NCI-H2196 (cell line): ENCODE results near the gene PRM1.
"Not testable (repeated sequence)": the region's sequence is repeated elsewhere in the genome, so short reads cannot be mapped to it uniquely, and the experiment has no call there.

Source experiments
- DNase-seq: peaks from one replicate; lab custom pipeline; 2025; ENCODE audit not compliant: unreplicated experiment; lab: John Stamatoyannopoulos, UW

PRM1 gene

DNA sequence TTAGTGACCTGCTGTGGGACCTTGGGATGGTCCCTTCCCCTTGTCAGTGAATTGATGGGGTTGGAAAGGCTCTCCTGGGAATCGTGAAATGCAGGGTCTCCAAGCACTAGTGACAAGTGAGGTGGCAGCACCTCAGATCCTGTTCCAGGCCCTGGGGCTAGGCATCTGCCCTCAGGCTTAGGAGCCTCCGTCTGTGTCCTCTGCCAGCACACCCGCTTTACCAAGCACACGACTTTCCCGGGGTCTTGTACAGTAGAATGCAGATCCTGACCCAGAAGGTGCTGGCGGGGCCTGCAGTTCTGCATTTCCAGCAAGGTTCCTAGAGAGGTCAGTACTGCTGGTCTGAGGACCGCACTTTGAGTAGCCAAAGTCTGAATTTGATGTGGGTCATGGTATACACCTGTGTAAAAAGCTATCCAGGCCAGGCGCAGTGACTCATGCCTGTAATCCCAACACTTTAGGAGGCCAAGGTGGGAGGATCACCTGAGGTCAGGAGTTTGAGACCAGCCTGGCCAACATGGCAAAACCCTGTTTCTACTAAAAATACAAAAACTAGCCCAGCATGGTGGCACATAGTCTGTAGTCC is 33.3 kb upstream of the PRM1 start:
- no peak for DNase-seq

DNA sequence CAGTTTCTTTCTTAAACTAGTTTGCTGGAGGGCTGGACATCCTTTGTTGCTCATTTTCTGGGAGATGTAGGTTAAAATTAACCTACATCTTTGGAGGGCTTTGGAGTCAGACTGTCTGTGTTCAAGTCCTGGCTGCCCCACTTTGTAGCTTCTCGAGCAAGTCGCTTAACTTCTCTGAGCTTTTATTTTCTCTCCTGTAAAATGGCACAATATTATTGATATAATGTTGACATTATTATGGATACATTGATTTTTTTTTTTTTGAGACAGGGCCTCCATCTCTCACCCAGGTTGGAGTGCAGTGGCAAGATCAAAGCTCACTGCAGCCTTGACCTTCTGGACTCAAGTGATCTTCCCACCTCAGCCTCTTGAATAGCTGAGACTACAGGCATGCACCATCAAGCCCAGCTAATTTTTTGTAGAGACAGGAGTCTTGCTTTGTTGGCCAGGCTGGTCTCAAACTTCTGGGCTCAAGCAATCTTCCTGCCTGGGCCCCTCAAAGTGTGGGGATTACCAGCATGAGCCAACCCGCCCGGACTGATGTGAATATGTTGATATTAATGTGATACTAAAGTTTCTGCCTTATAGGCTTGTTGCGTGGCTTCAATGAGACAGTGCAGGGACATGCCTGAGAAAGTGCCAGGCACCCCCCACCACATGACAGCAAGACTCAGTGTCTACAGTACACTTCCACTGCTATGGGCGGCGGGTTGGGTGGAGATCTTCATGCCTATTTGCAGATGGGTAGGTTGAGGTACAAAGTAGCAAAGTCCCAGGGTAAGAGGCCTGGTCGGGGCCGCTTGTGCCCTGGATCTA is 32.6 kb upstream of the PRM1 start:
- DNase-seq = no peak

DNA sequence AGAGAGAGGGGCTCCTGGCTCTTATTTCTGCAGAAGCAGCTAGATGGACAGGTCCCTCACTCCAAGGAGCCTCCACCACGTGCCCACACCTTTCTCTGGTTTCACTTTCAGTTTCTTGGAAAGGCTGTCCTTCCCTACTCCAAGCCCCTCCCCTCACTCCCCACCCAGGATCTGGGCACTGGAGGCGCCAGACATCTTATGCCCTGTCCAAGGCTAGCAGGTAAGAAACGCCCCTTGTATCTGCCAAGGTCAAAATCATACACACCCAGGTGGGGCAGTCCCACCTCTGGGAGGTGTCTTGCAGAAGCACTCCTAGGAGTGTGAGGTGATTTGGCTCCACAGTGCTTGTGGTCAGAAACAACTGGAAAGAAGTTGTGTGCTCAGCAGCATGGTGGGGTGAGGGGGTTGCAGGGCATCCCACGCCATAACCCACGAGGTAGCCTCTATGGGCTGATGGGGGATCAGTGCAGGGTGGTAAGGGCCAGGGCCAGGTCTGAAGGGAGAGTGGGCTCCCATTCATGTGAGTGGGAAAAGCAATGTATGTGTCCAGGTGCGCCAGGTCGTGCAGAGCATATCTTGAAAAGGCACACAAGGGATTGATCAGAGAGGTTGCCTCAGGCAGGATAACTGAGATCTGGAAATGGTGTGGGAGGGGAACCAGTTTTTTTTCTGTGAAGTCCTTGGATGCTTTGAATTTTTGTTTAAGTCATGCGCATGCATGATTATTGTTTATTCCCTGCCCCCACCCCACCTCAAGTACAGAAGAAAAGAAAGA is 31.8 kb upstream of the PRM1 start:
- DNase-seq = peak; percentile 75

DNA sequence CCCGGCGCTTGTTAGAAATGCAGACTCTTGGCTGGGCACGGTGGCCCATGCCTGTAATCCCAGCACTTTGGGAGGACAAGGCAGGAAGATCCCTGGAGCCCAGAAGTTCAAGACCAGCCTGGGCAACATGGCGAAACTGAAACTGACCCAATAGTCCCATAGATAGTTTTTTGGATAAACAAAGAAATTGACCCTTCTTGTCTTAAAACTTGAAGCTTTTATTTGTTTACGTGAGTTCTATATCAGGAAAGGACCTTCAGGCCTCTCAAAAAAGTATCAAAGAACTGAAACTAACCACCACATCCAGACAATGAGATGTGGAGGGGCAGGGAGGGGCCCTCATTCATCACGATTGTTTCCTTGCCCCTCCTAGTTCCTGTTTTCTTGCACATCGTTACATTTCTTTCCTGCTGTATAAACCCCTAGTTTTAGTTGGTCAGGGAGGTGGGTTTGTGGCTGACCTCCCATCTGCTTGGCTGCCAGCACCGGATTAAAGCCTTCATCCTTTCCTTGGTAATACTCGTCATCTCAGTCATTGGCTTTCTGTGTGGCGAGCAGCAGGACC is 29.9 kb upstream of the PRM1 start:
- DNase-seq = no peak

DNA sequence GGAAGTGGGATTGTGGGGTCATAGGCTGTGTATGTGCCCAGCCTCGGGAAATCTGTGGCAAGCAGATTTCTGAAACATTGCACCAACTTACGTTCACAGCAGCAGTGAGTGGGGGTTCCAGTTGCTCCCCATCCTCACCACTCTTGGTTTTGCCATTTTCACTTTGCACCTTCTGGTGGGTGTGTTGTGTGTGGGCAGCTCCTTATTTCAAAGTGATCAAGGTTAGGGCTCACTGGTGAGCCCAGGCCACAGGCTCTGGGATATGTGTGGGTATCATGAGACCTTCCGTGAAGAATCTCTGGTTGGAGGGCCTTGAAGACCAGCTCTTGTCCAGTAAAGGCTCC is 29.5 kb upstream of the PRM1 start:
- DNase-seq = no peak

DNA sequence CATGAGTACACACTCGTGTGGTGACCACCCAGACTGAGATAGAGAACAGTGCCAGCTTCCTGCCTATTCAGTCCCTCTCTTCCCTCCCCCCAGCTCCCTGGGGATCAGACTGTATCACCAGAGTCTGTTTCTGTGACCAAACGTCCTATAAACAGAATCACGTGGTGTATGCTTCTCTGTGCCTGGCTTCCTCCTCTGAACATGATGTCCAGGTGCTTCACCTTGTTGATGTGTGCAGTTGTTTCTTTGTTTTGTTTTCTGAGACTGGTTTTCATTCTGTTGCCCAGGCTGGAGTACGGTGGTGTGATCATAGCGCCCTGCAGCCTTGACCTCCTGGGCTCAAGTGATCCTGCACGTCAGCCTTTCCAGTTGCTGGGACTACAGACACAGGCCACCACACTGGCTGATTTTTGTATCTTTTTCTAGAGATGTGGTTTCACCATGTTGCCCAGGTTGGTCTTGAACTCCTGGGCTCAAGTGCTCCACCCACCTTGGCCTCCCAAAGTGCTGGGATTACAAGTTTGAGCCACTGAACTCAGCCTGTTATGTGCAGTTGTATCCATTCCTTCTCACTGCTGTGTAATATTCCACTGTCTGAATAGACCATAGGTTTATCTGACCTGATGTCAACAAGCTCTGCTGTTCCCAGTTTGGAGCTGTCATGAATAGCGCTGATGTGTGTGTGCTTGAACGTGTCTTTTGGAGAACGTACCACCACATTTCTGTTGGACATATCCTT is 28.9 kb upstream of the PRM1 start:
- peak; percentile 22 for DNase-seq

DNA sequence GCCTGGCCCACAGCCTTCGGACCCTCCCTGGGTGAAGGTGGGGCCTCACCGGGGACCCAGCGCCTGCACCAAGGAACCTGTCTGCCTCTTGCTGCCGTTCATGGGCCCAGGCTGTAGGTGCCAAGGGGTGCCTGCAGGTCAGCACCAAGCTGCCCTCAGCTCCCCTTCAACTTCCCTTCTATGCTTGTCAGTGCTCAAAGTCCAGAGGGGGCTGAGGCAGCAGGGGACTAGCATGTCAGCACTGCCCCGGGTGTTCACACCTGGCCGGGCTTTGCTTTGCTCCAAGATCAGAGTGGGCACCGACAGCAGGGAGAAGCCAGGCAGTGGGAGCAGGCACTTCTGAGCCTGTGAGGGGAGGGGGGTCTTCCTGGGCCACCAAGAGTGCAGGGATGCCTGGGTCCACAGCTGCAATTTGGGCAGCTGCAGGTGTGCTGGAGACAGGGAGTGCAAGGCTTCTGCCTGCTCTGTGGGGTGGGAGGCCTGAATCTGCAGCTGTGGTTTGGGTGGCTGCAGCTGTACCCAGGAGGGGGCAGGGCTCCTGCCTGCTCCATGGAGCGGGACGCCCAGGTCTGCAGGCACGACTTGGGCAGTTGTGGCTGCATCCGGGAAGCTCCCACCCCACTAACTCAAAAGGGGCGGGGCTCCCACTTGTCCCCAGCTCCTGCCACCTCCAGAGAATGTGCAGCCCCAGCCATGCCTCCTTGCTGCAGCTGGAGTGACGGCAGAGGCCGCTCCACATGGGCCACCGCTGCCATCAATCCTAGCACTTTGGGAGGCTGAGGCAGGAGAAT is 27.6 kb upstream of the PRM1 start:
- no peak for DNase-seq

DNA sequence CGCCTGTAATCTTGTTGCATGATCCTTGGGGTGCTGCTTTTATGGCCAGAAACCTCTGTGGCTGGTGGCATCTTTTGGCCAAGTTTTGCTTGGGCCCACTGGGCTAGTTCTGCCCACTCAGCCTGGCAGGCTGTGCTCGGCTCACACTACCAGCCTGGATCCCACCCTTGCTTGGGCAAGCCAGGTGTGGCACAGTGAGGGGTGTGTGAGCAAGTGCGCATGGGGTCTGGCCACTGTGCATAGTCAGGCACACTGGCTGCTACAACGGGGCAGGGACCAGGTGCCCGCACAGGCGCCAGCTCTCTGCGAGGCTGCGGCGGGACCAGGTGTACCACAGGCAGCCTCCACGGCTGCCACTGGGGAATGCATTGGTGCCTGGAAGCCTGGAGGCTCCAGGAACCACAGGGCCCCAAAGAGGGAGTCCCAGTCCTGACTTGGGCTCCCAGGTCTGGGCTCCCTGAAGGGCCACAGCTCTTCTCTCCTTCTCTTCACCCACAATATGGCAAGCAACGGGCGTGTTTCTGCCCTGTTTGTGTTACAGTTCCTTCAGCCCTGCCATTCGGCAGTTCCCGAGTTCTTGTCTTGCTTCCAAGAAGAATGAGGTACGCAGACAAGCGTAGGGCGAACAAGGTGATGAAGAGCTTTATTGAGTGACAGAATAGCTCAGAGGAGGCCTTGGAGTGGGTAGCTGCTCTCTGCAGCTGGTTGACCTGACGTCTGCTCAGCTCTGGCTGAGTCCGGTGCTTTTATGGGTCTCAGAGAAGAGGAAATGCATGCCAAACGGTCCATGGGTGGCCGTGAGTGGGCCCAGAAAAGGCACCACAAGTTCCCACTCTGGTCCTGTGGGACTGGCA is 26.7 kb upstream of the PRM1 start:
- DNase-seq = no peak

DNA sequence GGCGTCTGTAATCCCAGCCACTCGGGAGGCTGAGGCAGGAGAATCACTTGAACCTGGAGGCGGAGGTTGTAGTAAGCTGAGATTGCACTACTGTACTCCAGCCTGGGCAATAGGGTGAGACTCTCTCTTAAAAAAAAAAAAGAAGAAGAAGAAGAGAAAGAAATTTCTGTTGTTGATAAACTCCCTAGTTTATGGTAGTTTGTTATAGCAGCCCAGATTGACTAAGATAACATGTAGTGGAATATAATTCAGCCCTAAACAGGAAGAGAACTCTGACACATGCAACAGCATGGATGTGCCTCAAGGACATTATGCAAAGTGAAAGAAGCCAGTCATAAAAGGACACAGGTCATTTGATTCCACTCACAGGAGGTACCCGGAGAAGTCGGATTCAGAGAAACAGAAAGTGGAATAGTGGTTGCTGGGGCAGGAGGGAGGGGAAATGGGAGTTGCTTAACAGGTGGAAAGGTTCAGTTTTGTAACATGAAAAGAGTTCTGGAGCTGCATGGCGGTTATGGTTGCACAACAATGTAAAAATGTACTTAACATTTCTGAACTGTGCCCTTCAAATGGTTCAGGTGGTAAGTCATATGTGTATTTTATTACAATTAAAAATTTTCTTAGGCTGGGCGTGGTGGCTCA is 26.0 kb upstream of the PRM1 start:
- no peak for DNase-seq

DNA sequence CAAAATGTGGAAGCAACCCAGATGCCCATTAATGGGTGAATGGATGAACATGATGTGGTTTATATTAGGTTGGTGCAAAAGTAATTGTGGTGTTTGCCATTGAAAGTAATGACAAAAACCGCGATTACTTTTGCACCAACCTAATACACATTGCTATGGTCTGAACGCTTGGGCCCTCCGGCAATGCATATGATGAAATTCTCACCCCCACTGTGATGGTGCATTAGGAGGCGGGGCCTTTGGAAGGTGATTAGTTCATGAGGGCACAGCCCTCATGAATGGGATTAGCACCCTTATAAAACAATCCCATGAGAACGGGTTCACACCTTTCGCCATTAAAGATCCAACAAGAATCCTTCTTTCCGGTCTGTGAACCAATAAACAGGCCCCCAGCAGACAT is 25.3 kb upstream of the PRM1 start:
- no peak for DNase-seq

DNA sequence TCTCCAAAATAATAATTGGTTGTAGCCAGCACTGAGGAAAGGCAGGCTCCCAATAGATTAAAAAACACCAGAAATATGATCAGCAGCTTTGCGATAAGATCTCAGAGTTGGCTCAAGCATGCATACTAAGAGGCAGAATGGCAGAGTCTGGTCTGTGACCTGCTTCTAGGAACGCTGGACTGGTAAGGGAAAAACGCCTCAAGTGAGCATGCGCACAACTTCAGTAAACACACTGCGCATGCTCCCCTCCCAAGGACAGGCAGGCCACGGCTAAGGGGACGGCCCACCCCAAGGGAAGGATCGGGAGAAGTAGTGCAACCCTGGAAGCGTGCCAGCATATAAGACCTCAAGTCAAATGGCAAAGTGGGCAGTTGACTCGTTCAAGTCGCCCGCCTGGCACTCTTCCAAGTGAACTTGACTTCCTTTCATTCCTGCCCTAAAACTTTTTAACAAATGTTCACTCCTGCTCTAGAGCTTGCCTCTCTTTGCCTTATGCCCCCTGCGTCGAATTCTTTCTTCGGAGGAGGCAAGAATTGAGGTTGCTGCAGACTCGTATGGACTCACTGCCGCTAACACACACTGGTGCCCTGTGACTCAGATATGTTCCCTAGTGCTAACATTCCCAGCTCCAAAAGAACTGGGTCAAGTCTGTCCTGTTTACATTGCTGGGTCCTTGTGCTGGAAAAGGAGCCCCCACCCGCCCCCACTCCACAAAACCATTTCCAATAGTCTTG is 22.4 kb upstream of the PRM1 start:
- DNase-seq = peak; percentile 86

DNA sequence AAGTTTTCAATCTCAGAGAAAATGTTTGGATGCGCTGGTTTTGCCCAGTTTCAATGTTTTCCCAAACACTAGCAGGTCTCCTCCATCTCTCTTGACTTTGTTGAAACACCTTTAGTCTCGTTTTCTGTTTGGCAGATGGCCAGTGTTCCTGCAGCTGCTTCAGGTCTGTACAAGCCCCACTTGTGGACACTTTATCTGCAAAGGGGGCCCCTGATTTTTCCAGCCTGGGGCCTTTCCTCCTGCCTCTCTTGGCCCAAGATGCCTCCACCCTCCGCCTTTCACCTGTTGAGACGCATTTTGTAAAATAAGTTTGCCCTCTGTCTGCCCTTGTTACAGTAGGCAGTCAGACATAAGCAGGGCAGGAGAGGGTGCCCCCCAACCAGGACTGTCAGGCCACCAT is 21.8 kb upstream of the PRM1 start:
- peak; percentile 88 for DNase-seq

DNA sequence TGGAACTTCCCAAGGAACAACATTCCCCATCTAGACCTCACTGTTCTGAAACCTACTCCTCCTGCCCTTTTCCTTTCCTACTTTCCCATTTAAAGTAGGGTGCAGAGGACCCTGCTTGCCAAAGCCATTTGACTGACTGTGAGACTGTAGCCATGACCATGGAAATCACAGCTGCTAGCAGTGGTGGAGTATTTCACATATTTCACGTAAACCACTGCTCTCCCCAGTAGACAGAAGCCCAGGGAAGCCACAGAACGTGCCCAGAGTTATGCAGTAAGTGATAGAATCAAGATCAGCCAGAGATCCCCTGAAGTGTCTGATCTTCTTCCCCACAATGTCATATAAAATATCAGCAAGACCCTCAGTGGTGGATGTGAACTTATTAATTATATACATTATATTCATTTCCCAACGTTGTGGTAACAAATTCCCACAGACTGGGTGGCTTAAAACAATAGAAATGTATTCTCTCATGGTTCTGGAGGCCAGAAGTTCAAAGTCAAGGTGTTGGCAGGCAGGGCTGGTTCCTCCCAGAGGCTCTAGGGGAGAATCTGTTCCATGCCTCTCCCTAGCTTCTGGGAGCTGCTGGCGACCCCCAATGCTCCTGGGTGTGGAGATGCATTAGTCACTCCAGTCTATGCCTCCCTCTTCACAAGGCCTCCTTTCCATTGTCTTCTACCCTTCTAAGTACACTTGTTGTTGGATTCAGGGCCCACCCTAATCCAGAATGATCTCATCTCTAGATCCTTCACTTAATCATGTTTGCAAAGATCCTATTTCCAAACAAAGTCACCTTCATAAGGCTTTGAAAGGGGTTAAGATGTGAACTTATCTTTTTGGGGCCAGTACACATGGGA is 20.7 kb upstream of the PRM1 start:
- no peak for DNase-seq

DNA sequence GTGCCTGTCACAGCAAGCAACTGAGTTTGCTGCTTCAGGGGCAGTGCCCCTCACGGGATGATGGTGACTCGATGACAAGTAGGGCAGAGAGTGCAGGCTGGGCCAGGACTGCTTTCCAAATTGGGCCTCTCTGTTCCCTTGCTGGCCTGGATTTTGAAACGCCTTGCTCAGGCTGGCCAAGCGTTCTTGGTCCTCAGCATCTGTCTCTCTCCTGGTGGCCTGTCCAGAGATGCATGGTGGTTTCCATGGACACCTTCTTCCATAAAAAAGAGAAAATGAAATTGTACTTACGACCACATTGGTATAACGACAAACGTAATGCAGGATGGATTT is 19.4 kb upstream of the PRM1 start:
- no peak for DNase-seq

DNA sequence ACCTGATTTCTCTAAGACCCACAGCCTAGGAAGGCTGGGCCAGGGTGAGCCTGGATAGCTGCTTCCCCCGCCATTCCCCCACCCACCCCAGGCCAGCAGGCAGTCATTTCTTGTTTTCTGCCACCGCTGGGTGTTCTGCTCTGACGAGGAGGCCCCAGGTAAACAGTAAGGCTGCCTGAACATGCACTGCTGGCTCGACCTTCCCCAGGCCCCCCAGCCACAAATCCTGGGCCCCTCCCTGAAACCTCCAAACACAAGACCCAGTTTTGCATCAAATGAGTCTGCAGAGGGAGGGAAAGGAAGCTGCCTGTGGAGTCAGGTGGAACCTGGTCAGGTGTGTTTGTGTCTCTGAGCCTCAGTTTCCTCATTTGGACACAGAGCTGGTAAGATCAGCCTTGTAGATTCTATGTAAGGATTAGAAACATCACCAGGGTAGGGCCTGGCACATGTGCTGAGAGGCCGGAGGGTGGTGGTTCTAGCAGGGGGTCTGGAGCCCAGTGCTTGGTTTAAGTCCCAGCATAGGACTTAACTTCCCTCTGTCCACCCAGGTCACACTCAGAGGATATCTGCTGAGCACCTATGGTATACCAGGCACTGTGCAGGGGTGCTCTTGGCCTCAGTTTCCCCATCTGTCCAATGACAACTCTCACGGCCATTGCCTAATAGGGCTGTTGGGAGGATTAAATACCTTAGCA is 18.9 kb upstream of the PRM1 start:
- no peak for DNase-seq

DNA sequence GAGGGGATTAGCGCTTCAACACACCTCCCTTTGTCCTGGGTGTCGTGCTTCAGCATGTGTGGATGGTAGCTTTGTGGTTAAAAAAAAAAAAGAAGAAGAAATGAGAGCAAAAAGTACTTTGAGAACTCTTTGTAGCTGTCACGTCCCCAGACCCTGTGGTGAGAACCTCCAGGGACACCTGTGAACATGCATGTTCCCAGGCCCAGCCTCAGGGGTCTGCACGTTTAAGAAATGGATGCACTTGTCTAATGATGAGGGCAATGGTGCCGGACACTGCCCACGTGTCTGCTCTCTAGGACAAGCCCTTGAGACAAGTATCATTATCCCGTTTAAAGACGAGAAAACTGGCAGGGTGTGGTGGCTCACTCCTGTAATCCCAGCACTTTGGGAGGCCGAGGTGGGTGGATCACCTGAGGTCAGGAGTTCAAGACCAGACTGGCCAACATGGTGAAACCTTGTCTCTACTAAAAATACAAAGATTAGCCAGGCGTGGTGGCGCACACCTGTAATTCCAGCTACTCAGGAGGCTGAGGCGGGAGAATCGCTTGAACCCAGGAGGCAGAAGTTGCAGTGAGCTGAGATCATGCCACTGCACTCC is 17.9 kb upstream of the PRM1 start:
- DNase-seq = not testable (repeated sequence)
